ENCODE data around the gene CCDC57.
"Not testable (repeated sequence)": the region's sequence is repeated elsewhere in the genome, so short reads cannot be mapped to it uniquely, and the experiment has no call there.

Gene CCDC57

DNA sequence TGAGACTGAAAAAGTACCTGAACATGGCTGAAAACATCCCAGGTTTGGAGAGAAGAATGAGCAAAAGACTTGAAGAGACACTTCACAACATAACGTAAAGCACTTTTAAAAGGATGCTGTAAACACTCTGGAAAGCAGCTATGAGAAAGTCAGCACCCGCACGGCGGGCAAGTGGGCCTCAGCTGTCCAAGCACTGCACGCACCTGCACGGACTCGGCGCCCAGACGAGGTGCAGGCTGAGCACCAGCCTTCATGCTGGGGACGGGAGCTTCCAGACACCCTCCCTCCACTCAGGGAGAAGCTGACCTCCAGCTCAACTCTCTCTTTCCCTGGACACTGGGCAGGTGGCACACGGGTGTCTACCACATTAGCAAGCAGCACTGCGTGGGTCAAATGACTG is 13.1 kb downstream of the CCDC57 start:
- DNase-seq, result no peak

DNA sequence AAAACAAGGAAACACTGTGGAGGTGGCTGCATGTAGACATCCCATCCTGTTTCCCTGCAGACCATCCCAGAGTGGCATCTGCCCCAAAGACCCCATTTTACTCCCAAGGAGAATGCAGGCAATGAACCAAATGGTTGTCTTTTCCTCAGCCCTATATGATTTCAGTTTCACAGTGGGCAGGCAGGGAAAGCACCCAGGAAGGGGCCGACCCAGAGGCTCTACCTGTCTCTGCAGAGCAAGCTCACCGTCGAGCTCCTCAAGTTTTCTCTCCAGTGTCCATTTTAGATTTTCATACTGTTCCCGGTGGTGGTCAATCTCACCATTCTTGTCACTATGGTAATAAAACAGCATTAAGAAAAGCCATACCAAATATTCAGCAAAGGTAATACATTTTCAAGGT is 14.6 kb downstream of the CCDC57 start:
- DNase-seq, result no peak

DNA sequence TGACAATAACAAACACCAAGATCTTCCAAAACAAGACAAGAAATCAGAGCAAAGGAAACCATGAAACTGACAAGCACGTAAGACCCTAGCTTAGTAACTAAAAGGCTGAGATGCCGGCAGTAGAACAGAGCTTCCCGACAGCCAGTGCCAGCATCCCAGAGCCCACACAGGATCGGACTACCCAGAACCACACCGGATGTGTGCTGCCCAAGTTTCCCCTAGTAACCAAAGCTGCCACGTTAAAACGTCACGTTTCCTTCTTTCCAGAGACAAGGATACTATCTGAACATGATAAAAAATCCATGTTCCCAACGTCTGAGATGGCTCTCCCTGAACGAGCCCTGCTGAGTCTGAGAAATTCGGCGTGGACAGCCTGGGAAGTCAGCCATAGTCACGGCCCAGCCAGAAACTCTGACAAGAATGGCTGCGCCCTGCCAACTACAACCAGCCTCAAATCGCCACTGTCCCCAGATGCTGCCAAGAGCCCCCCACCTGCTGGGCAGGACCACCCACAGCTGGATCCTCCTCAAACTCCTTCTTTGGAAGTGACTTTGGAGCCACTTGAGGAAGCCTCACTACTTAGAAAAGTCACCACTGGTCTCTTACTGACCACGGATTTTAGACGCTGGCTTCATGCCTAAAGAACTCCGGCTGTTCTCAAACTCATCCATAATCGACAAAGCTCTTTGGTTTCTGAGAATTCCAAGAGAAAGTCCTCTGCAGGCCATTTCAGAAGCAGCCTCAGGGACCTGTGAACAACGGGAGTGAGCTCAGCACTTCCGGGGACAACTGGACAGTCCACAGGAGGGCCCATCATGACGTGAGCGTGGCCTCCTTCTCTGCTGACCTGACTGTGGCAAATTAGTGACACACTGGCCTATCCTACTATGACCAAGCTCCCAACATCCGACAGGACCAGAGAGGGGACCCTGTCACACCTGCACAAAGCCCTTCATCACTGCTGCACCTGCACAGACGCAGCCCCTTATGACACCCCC is 16.7 kb downstream of the CCDC57 start:
- DNase-seq, result no peak

DNA sequence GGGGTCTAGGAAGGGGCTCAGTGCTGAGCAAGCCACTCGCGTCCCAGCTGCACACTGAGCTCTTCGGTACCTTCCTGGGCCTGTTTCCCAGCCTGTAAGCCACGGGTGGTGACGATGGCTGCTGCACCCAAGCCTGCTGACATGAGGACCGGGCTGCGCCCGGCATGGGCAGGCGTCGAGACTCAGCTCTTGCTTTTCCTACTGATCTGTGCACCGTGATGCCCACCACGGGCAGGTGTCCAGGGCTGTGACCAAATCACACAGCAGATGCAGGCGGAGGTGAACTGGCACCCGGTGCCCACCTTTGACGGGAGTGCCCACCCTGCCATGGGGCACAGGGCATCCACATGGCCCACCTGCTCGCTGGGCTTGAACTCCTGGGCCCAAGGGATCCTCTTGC is 17.9 kb downstream of the CCDC57 start:
- DNase-seq, result no peak

DNA sequence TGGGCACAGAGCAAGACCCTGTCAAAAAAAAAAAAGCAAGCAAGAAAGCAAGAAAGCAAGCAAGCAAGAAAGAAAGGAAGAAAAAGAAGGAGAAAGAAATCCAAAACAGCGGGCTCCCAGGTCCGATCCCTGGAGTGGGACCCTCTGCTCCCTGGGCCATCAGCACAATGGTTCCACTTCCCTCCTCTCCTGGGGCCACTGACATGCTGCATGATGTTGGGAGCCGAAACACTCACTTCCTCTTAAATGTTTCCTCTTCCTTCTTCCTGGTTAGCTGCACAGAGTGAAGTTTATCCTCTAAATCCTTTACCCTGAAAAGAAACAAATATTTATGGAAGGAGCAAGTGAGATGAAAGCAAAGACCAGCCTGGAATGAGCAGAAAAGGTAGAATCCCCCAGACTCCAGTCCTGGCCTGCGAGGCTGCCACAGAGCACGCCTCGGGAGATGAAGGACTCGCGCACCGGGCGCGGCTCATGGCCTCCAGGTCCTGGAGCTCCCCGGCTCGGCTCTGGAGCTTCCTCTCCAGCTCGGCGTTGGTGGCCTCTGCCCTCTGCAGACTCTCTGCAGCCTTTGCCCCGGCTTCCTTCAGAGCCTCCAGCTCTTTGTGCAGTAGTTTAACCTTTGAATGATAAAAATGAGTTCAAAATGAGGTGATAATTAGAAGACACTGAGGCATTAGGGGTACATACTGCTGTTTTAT is 19.0 kb downstream of the CCDC57 start:
- DNase-seq, result peak; percentile 73 to 82 (median 75)

DNA sequence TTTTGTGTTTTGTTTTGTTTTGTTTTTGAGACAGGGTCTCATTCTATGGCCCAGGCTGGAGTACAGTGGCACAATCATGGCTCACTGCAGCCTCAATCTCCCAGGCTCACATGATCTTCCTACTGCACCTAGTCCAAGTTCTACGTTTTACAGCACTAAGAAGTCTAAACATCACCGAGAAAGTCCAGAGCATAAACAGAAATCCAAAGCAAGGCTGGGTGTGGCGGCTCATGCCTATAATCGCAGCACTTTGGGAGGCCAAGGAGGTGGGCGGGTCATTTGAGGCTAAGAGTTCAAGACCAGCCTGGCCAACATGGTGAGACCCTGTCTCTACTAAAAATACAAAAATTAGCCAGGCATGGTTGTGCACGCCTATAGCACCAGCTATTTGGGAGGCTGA is 19.6 kb downstream of the CCDC57 start:
- DNase-seq, result not testable (repeated sequence)

DNA sequence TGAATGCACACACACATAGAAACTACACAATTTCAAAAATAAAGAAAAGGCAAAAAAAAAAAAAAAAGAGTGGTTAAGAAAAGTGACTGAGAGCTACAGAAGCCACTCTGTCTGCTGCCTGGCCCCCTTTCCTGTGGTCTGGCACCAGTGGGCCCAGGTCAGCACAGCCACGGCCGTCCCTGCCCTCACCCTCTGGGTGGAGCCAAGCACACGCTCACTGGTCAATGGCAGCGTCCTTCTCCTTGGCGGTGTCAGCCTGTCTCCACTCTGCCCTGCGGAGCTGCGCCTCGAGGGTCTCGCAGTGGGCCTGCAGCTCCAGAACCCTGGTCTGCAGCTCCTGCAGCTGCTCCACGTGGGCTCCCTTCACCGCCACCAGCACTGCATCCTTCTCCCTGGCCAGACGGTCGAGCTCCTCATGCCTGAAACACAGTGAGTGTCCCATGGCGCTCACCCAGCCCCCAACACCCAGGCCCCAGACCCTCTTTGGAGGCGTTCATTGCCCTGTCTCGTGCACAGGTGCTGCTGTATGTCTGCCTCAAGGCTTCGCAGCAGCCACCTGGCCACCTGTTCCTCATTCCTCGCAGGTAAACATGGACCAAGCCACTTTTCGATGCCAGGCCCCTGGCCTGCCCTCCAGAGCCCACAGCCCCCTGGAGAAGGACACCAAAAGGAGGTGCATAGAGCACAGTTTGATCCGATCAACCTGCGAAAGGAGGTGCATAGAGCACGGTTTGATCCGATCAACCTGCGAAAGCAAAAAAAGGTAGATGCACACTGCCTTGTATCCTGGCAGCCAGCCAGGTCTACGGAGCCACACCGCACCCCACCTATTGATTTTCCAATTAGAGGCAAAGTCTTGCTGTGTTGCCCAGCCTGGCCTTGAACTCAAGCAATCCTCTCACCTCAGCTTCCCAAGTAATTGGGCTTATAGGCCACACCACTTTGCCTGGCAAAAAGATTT is 24.4 kb downstream of the CCDC57 start:
- no peak for DNase-seq

DNA sequence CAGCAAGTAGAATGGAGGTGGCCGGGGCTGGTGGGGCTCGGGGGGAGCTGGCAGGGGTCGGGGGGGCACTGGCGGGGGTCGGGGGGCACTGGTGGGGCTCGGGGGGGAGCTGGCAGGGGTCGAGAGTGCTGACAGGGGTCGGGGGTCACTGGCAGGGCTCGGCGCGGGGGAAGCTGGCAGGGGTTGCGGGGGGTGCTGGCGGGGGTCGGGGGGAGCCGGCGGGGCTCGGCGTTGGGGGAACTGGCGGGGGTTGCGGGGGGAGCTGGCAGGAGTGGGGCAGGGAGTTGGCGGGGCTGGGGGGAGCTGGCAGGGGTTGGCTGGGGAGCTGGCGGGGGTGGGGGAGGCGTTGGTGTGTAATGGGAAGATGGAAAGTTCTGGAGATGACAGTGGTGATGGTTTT is 25.1 kb downstream of the CCDC57 start:
- DNase-seq, result no peak

DNA sequence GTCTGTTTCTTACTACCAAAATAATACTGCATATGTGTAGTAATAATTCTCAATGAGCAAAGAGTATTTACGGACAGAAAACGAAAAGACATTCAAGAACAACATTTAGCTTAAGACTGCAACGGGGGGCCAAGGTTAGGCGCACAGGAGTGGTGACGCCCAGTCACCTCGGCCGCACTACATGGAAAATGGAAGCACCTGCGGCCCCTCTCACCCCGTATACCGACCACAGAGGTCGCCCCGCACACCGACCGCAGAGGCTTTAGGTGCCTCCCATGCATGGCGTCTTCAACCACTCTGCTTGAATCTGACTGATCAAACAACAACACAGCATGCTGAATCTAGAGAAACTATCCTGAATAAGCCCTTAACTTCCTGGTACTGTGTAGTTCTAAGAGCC is 26.4 kb downstream of the CCDC57 start:
- no peak for DNase-seq

DNA sequence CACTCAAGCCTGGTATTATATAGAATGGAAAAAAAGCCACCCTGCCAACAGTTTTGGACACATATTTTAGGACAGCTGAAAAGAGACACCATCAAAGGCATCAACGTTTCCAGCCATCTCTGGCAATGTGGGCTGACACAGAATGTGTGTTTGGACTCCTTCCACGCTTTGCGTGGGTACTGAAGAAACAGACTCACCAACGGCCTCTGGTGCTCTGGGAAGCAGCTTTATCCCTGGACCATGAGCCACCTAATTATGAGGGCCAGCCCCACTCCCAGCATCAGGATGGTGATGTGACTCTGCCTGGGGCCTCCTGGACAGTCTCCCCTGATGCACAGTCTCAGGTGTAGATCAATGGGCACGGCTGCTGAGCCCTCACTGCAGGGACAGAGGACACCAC is 27.9 kb downstream of the CCDC57 start:
- DNase-seq, result no peak

DNA sequence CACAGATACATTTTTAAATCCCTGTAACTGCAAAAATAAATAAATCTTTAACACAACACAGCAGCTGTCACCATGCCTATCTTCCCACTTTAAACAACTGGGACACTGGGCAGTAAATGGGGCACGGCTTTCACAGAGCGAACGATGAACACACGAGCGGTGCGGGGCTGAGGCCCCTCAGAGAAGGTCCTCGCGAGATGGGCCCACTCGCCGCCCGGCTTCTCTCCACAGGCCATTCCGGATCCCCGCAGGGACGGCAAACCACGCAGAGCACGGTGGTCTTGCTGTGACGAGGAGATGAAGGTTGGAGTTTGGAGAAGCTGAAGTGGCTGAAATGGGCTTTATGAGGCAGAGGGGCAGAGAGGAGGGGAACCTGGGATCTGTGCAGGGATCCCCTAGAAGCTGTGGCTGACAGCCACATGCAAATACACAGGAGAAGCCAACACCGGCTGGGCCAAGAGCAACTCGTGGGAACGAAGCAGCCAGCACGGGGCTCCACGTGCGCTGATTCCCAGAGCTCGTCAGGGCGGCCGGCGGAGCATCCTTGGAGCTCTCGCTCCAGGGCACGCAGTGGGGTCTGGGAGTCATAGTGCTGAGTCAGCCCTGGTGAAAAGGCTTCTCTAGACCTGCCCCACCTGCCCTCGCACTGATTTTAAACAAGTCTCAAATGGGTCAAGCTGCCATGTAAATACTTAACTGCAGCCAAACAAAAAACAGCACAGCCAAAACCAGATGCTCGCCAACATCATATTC is 31.7 kb downstream of the CCDC57 start:
- no peak for DNase-seq

DNA sequence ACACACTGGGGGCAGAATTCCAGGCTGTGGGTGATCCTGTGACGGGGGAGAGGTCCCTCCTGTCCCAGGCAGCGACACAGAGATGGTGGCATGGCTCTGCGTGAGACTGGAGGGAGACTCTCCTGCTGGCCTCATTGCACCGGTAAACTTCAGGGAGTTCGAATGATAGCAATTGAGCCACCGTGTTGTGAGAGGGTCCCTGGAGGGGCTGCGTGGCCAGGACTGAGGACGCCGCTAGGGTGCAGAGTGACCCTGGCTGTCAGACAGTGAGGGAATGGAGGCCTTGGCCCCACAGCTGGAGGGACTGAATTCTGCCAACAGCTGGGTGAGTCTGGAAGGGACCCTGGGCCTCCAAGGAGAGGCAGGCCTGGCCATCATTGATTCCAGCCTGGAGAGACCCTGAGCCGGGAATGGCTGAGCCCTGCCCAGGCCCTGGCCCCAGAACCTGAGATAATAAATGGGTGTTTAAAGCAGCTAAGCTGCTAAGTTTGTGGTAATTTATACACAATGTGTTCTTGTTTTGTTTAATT is 32.6 kb downstream of the CCDC57 start:
- DNase-seq, result no peak

DNA sequence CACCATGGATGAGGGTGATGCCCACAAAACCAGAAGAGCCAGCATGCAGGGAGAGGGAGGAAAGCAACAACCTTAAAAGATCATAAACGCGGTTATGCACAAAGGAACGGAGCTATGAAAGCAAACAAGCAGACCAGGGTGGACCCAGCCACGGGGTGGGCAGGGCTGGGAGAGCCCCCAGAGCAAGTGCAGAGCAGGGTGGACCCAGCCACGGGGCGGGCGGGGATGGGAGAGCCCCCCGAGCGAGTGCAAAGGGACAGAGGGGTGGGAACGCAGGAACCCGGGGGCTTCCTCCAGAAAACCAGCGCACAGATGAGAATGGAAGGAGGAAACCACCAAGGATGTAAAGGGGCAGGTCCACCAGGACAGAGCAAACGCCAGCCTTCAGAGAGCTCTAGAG is 33.2 kb downstream of the CCDC57 start:
- no peak for DNase-seq

DNA sequence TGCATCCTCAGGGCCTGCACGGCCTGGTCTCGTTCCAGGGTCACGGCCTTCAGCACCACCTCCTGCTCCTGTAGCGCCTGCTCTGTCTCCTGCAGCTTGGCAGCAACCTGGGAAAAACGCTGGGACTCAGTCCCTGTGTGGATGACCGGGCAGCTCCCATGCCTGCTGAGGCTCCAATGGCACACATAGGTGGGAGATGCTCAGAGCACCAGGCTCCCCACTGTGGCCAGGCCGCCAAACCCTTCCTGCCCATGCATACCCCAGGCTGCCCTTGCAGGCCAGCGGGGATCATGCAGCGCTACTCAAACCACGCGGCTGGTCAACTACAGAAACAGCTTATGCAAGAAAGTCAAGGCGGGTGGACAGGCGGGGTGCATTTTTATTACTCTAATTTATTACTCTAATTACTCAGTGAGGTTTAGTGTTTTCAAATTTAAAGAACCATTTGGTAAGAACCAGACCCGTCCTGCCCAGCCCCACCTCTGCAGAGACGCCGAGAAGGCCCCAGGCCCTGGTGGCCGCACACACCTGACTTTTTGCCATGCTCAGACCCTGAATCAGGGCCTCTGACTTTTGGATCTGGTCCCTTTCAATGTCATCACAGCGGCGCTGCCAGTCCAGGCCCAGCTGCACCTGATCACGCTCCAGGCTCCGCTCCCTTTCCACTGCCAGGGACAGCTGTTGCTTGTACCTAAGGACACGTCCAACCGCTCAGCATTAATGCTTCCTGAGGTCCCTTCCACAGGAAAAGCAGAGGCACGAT is 34.0 kb downstream of the CCDC57 start:
- no peak for DNase-seq

DNA sequence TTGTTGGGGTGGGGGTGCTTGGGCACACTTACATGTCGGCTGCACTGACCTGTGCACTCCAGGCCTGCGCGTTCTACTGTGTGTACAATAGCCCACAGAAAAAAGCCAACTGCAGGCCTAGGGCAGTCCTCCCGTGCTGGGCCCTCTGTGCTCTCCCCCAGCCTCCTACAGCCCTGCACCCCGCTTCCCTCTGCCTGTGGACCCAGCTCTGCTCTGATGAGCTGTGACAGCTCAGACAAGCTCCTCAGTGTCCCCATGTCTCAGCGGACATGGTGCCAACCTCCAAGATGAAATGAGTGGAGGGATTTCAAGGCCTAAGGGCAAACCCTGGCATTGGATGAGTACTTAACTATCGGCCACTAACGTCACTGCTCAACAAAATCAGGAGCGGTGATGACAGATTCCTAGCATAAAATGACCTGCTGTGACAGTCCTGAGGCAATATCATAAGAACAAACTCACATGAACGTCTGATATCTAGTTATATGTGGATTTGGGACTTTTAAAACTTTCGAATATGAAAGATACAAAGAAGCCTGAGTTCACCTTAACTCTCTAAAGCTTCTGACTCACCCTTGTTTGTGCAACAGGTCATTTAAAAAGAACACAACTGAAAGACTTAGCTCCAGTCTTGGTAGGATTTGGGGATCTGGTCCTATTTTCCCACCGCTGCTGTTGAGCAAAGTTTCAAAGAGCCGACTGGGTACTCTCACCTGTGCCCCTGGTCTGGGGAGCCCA is 34.7 kb downstream of the CCDC57 start:
- no peak for DNase-seq

DNA sequence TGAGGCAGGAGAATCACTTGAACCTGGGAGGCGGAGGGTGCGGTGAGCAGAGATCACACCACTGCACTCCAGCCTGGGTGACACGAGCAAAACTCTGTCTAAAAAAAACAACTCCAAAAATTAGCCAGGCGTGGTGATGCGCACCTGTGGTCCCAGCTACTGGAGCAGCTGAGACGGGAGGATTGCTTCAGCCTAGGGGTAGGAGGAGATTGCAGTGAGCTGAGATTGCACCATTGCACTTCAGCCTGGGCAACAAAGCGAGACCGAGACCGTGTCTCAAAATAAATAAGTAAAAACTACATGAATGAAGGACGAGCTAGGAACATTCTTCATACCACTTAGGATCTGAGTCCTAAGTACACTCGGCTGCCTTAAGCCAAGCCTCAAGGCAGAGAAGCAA is 35.4 kb downstream of the CCDC57 start:
- no peak for DNase-seq

DNA sequence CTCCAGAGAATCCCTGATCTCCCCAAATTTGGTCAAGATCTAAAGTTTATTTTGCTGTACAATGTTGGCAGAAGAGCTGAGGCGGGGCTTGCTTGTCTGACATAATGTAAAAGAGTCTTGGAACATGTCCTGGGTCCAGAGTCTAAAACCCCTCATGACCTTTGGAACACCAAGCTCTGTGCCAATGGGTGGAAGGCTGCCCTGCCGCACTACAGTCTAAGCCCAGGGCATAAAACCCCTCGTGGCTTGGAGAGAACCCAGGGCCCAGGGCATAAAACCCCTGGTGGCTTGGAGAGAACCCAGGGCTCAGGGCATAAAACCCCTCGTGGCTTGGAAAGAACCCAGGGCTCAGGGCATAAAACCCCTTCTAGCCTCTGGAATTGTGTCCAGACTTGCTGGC is 36.7 kb downstream of the CCDC57 start:
- no peak for DNase-seq

DNA sequence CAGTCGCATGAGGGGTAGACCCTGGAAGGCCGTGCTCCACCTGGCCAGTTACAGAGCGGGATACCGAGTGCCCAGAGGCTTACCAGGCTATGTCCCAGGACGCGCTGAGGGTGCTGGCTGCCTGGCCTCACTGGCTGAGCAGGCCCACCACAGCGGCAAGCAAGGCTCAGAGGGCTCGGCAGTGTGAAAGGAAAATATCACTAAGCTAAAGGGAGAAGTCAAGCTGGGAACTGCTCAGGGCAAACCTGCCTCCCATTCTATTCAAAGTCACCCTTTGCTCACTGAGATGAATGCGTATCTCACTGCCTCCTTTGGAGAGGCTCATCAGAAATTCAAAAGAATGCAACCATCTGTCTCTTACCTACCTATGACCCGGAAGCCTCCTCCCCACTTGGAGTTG is 37.4 kb downstream of the CCDC57 start:
- DNase-seq, result no peak

DNA sequence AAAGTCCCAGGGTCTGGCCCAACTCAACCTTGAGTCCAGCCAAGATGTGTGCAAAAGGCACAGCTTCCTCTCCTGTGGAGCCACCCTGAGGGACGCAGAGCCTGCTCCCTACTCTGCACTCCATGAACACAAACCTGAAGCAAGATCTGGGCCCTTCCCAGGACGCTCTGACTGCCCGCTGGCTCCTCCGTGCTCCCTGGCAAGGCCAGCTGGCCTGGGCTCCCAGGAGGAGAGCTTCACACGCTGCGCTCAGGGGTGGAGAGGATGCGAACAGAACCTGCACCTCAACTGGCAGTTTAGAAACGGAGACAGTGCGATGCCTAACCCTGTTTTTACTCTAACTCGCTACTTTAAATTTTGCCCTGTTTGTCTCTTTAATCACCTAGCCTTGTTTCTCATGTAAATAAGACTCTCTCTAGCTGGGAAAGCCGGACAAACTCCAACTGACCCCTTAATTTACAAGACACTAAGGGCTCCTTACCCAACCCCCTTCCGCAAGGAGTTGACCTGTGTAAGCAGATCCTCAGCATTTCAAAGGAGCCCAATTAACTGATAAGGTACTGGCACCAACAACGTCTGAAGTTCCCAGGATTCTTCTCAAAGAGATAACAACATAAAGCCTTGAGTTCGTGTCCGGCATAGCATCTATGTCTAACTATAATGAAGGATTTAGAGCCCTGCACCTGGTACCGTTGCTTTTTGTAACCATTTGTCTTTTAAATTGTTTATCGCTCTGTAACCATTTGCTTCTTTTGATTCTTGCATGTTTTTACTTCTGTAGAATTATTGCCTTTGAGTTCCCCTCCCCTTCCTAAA is 38.4 kb downstream of the CCDC57 start:
- DNase-seq, result not testable (repeated sequence)

All from suppressor macrophage treated with lipopolysaccharide for 1 hour (primary cell).